ENCODE data around the gene MGAT5.
"Not testable (repeated sequence)": the region's sequence is repeated elsewhere in the genome, so short reads cannot be mapped to it uniquely, and the experiment has no call there.

Gene MGAT5

GRCh38 chr2:134281815-134282419 lies 28.0 kb downstream of the MGAT5 start:
- DNase-seq = no peak

DNA sequence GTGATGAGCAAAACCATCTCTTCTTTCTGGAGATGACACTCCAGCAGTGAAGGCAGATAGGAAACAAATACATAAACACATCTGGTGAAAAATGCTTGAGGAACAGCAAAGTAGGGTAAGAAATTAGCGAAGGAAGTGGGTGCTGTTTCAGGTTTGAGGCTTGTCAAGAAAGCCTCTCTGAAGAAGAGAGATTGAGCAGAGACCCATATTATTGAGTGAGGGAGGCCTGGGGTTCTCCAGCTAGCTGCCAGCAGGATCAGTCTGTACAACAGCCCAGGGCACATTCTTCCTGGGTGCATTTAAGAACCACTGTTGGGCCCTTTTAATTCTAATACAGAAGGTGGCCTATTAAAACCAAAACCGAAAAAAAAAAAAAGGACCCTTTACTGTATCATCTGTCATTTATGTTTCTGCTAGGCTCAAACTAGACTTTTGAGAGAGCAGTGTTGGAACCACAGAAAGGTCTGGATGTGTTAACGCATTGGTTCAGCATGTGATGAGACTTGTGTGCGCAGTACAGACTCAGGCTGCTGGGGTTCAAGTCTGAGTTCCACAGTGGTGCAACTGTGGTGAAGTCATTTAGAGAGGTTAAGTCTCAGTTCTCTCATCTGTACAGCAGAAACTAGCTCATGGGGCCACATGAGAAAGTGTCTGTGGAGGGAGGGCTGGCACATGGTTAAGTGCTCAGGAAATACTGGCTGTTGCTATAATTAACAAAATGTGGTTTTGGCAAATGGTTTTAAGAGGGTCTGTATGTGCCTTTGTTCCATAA lies 28.9 kb downstream of the MGAT5 start:
- DNase-seq = no peak

DNA sequence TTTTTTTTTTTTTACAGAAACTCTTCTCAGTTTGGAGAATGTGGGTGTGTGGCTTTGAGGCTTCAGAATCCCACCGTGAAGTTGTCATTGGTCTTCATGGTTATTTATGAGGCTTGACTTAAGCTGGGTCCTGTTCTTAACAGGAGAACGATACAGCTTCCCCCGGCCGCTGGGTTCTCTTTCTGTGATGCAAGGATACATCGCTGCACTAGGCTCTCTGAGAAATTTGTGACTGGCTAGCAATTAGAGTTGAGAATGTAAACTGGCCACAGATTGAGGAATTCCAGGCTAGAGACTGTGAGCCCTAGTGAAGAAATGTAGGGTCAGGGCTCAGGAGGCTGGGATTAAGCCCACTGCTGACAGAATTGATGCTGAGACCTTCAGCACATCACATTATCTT lies 29.8 kb downstream of the MGAT5 start:
- DNase-seq = no peak

GRCh38 chr2:134284119-134284670 lies 30.3 kb downstream of the MGAT5 start:
- DNase-seq = no peak

- DNase-seq = no peak
Measured at GRCh38 chr2:134287323-134287722, 33.5 kb downstream of the MGAT5 start.

- DNase-seq = no peak
Measured at GRCh38 chr2:134288814-134289213, 34.9 kb downstream of the MGAT5 start.

- DNase-seq = no peak
Measured at GRCh38 chr2:134289225-134289624, 35.4 kb downstream of the MGAT5 start.

GRCh38 chr2:134290358-134290757 lies 36.5 kb downstream of the MGAT5 start:
- DNase-seq = no peak

DNA sequence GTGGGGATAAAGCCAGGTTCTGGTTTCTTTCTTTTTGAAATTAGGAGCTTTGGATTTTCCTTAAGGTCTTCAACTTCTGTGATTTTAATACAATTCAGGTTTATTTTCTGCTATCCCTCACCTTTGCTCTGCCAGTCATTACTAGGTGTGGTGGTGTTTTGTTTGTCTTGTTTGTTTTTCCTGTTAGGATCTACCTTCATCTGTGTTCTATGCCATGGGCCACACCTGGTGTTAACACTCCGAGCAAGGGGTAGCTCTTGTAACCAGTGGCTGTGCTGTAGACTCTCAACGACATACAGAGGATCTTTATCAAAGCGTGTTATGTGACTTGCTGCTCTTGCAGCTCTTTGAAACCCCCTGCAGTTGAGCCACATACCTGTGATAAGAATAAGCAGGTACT lies 38.6 kb downstream of the MGAT5 start:
- DNase-seq = no peak

DNA sequence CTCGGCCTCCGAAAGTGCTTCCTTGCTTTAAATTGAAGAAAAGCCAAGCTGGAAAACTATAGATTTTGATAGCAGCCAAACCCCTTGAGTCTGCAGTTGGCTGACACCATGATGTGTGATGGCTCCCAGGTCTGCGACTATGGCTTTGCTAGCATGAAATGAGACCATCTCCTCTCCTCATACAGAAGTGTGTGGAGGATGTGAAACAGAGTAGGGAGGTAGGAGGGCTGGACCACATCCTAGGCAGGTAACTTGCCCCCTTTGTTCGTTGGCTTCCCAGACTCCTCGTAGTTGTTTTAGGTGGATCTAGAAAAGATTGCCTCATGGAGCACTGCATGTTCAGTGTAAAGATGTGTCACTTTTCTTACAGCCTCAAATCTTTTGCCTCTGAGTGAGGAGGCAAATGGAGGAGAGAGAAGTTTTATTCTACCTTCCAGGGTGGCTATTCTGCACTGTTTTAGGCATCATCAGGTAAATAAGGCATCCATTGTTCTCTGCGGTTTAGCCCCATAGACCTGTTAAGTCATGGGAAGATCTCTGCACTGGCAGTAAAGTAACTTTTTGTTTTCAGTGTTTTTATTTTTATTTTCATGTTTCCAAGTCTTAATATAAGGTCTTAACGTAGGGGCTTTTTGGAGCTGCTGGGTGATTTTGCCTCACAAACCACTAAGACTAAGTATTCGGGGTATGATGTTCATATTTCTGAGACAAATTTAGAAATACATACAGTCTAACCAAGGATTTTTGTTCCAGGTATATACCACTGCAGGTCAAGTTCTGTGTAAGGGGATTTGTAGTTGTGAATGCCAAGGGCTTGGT lies 40.1 kb downstream of the MGAT5 start:
- no peak for DNase-seq

DNA sequence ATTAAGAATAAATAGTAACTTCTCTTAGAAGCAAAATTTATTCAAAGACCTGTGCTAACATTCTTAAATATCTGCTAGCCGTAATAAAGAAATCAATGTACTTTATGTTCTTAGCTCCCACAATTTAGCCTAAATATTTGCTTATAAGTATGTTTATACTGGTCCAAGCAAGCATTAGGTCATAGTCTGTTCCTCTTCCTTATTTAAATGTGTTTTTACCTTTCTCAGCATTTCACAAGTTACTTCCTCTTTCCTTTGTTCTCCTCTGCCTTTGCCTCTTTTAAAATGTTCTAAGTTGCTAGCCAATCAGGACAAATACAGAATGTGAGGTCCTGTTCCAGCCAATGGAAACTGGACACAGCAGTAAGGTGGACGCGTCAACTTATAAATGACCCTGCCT lies 40.7 kb downstream of the MGAT5 start:
- not testable (repeated sequence) for DNase-seq

DNA sequence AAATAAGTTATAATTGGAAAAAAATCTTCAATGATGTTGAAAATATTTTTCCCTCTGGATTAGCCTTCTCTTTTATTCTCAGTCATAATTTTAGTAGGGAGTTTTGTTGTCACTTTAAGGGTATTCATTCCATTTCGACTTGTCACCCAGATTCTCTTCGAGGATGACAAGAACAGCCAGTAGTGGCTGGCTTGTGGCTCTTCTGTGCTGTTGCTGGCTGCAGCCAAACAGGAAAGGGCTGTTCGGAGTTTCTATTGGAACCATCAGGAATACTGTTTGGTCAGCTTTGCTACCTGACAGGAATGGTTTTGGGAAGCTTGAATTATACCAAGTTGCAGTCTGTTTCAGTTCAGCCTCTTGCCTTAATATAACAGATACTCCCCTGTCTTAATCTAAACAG lies 41.6 kb downstream of the MGAT5 start:
- no peak for DNase-seq

DNA sequence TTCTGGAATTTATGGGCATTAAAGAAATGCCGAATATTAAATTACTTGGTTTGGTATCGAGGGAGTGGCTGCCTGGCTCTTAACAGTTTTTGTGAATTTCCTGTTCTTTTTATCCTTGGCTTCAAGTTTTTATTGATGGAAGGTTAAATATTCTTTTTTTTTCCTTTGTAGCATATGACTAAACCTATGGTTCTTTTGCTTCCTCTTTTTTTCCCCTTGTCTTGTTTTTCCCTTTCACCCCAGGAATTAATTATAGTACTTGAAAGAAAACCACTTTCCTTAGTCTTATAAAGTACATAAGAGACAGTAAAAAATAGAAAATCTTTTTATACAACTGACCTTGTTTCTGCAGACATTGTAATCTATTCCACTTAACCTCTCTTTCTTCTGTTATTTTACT lies 42.4 kb downstream of the MGAT5 start:
- no peak for DNase-seq

DNA sequence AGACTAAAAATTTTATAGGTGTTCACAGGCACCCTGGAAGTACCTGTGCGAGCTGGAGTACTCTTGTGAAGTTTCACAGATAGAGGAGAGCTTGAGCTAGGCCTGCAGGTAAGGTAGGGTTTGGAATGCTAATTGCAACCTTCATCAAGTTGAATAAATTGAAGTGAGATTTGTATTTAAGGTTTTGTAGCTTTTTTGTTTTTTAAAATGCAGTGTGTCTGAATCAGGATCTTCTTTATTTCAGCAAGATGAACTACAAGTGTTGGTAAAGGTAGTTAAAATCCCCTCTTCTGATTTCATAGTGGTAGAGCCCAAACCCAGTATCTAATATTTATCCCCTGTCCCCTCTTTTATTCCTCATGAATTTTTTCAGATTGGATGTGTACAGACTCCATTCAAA lies 45.5 kb downstream of the MGAT5 start:
- no peak for DNase-seq

DNA sequence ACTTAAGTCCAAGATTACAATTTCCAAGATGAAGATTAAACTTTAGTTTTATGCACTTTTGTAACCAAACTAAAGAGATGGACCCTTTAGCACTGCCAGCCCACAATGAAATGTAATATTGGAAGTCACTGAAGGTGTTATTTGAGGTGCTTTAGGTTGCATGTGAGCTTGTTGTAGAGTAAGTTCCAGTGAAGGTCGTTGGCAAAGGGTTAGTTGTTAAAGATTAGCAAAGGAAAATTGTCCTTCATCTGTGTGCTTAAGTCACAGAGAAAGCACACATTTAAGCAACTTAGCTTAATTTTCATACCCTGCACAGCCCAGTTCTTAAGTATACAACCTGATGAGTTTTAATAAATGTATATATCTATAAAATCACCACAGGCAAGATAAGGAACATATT lies 46.7 kb downstream of the MGAT5 start:
- no peak for DNase-seq

DNA sequence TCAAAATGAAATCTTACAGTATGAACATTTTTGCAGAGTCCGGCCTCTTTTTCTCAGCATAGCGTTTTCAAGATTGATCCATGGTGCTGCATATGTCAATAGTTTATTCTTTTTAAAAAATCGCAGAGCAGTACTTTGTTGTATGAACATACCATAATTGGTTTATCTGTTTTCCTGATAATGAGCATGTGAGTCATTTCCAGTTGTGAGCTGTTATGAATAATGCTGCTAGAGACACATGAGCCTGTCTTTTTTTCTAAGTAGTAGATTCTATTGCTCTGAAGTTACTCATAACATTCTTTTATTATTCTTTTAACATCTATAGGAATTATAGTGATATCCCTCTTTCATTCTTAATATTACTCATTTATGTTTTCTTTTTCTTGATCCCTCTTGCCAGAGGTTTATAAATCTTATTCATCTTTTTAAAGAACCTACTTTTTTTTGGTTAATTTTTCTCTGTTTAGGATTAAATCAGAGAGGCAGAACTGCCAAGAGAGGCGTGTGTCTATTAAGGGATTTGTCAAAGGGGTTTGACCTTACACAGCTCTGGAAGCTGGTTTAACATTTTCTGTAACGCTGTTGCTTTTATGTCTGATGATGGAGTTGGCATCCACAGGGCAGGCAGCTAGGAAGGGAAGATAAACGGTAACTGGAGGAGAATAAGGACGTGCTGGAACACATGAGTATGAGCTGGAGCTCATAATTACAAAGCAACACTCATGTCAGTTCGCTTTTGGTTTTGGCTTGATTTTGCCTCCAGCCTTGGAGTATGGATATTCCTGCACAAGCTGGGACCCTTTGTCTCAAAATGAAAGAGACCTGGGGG lies 47.4 kb downstream of the MGAT5 start:
- DNase-seq = peak in 1 of 2 experiments; percentile 2

DNA sequence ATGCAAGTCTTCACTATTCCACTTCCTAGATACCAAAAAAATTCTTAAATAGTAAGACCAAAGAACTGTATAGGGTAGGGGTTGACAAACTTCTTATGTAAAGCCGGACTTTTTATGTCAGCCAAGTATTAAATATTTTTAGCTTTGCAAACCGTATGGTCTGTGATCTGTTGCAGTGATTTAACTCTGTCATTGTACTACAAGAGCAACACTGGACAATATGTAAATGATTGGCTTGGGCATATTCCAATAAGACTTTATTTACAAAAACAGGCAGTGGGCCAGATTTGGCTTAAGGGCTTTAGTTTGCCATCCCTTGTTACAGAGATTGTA lies 48.0 kb downstream of the MGAT5 start:
- DNase-seq = no peak

- DNase-seq = no peak
Measured at GRCh38 chr2:134304394-134305108, 50.7 kb downstream of the MGAT5 start.

- DNase-seq = no peak
Measured at GRCh38 chr2:134305109-134305491, 51.2 kb downstream of the MGAT5 start.

- DNase-seq = no peak
Measured at GRCh38 chr2:134306521-134306920, 52.6 kb downstream of the MGAT5 start.

GRCh38 chr2:134307334-134307733 lies 53.5 kb downstream of the MGAT5 start:
- DNase-seq = no peak

Measured in SW 1271 (cell line).